IPS DF 4.7 (cell line): ENCODE data around the gene TREX2.

ENCODE experiments used
- DNase-seq: peaks from one replicate; pipeline ENCODE4 v3.0.0-alpha.2; 2013; ENCODE audit warnings: low spot score; ENCODE audit errors: extremely low read depth

TREX2 gene

DNA sequence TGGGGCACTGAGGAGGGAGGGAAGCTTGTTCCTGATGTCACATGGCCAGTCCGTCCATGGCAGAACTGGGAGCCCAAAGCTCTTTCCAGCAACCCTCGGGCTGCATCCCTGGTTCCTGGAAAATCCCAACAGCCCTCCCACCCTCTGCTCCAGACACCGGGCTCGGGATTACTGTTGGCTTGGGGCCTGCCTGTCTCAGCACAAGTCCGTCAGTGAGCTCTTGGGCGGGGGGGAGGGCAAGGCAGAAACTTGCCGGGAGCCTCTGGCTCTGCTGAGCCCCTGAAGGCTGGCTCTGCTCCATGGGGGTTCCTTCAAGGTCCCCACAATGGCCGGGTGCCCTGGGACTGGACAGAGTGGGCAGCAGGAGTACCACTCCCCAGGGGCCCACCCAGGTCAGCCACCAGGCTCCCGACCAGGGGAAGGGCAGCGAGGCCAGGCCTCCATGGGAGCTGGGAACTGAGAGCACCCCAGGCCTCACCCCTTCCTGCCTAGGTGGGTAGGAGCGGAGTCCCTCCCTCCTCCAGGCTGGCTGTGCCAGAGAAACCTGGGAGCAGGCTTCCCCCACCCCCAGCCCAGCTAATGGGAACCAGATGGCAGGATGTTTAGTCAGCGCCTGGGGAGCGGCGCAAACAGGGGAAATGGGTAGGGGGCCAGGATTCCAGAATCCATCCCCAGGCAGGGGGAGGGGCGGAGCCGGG lies 31.0 kb upstream of the TREX2 start:
- no peak for DNase-seq

DNA sequence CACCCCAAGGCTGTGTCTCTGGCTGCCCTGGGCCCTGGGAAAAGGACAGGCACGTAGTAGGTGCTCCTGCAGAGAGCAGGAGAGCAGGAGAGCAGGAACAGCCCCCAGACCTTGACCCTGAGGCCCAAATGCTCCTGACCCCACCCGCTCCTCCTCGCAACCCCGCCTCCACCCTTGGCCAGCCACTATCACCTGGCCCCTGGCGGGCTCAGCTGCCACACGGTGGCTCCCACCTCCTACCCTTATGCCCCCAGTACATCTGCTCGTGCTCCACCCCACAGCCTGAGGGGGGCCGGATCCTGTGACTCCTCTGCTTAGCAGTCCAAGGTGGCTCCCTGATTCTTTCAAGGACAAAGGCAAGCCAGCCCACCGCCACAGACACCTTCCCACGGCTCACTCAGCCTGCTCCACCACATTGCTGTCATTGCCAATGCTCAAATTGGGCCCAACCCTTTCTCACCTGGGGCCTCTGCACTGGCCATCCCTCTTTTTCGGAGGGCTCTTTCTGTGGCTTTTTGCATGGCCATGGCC lies 30.0 kb upstream of the TREX2 start:
- no peak for DNase-seq

DNA sequence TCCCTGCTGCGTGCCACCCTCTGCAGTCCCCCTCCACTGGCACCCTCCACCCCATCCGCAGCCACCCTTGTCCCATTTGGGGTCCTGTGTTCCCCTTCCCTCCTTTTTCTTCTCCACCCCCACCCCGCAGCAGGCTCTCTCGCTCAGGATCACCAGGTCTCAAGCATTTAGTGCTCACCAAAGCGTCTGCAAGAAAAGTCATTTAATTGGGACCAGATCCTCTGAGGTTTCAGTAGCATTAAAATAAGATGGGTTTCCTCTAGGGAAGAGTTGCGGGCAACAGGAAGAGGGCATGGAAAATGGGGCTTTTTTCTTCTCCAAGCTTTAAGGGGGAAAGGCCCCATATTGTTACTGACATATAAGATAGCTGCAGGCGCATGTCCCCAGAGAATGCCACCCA lies 29.4 kb upstream of the TREX2 start:
- no peak for DNase-seq

- no peak for DNase-seq
These were observed 28.9 kb upstream of the TREX2 start for GRCh38 chrX:153474718-153475117.

DNA sequence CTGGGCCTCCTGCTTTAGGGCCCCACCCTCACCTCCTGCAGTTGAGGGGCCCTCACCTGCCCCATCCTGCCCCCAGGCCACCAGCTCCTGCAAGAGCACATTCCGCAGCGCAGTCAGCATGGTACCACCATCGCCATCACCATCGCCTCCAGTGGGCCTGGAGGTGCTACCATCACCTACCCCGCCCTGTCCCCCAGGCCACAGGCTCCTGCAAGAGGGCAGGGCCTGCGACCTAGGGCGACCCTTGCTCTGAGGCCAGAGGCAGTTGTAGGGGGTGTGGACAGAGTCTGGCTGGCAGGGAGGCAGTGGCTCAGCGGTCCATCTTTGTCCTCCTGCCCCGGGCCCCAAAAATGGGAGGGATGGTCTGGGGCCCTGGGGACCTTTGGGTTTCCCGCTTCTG lies 28.4 kb upstream of the TREX2 start:
- no peak for DNase-seq

DNA sequence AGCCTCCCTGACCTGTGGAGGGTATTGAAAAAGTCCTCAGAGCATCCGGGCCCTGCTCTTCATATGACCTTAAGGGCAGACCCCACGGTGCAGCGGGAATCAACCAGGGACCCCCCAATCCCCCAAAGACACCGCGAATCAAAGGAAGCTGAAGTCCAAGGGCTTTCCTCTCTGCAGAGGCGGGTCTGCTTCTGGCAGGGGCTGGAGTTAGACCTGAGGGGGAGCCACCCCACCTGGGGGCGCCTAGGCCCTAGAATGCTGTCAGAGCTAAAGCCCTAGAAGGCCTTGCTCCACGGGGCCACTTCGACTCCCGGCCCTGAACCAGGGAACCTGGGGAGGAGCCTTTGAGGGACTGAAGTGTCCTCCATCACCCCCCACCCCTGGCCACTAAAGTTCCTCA lies 27.3 kb upstream of the TREX2 start:
- no peak for DNase-seq

DNA sequence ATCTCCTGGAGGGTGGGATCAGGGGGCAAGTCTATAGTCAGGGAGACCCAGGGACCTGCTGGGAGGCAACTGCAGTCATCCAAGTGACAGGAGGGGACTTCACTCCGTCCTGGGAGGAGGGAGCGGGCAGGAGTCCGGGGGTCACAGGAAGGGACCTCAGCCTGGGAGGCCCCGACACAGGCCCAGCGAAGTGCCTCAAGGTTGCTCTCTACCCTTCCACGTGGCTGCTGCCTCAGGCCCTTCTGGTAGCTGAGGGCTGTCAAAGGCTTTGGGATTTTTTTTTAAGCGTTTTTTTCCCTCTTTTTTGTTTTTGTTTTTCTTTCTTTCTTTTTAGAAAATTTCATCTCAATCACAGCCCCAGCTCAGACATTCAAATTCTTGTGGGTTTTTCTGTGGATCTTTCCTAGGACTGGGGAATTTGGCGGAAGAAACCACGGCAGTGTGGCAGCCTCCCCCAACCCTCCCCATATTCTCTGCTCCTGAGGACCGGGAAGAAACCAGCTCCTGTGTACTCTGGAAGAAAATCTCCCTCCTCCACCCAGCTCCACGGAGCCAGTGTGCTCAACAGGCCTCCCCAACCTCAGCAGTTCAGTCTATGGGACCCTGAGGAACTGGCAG lies 25.9 kb upstream of the TREX2 start:
- DNase-seq, result no peak

DNA sequence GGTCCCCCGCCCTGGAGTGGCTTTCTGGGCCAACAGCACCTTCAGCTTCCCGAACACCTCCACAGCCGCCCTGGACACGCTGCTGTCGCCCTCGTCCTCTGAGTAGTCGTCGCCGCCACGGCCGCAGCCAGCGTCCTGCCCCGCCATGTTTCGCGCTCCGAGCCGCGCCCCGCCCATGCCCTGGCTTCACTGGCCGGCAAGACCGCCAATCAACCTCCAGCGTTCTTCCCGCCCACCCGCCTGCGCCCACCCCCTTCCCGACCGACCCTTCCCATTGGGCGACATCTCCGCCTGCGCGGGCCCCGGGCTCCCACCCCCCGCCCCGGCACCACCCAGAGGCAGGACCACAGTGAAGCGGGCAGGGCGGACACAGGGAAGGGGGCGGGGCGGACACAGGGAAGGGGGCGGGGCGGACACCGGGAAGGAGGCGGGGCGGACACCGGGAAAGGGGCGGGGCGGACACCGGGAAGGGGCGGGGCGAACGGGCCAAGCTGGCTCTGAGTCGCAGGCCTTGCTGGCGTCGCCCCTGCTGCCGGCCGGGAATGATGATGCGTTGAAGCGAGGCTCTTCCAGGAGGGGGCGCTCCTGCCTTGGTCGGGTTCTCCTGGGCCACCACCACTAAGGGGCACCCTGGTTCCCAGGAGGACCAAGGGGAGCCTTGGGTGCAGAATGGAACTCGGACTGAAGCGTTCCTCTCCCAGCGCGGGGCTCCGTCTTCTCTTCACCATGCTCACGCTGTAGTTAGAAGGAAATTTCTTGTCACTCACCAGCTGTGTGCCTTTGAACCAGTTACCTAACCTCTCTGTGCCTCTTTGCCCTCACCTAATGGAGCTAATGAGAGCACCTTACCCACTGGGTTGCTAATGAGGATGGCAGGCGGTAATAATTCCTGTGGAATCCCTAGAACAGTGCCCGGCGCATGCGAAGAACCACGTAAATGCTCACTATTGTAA lies 24.8 kb upstream of the TREX2 start, which contains the start of gene HAUS7:
Gene HAUS7, minus strand, starts transcription at position 166 of the 953 bp plus-strand sequence. Its CDS starts 19 bp downstream, at position 147.
- DNase-seq, result no peak

- no peak for DNase-seq
These were observed 24.1 kb upstream of the TREX2 start for GRCh38 chrX:153469811-153470410.

DNA sequence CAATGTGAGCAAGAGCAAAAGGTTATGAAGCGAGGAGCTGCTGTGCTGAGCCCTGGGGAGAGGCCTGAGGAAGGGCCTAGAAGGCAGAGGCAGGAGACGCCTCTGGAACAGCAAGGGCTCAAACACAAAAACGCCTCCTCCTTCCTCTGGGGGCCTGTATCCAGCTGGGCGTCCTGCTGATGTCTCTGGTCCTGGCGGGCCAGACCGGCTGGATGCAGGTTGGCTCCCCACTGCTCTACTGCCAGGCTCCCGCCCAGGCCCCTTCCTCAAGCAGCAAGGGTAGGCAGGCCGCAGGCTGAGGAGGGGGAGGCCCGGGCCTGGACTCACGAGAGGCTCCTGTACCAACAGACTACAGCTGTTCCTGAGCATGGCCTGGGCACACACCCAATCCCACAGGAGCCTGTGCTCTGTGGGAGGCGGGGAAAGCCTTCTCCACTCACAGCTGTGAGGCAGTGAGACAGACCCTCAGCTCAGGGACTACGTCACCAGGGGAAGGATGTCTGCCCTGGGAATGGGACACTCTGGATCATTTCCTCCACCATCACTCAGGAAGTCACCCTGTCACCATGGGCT lies 22.2 kb upstream of the TREX2 start:
- DNase-seq, result no peak

GRCh38 chrX:153465691-153466380 lies 20.0 kb upstream of the TREX2 start:
- no peak for DNase-seq

GRCh38 chrX:153464116-153464515 lies 18.3 kb upstream of the TREX2 start:
- DNase-seq, result no peak

GRCh38 chrX:153463556-153463955 lies 17.7 kb upstream of the TREX2 start:
- no peak for DNase-seq

DNA sequence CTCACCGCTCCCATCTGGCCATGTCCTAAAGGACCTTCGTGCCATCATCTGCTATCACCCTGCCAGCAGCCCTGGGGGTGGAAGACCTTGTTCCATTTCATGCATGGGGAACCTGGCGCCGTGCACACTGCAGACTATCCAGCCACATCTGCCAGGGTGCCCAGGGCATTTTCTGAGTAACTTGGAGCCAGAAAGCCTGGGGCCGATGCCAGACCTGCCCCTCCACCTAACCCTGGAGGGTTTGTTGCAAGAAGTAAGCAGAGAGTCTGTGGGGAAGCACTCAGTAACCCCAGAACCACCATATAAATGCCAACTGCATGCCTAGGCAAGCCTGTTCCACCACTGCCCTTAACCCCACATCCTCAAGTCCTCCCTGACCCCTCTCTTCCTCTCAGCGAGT lies 17.2 kb upstream of the TREX2 start:
- no peak for DNase-seq

- no peak for DNase-seq
These were observed 16.4 kb upstream of the TREX2 start for GRCh38 chrX:153462291-153462690.

GRCh38 chrX:153460826-153461225 lies 15.0 kb upstream of the TREX2 start:
- no peak for DNase-seq

- DNase-seq, result no peak
These were observed 14.1 kb upstream of the TREX2 start for GRCh38 chrX:153459986-153460385.

GRCh38 chrX:153458476-153458875 lies 12.6 kb upstream of the TREX2 start:
- DNase-seq, result no peak

DNA sequence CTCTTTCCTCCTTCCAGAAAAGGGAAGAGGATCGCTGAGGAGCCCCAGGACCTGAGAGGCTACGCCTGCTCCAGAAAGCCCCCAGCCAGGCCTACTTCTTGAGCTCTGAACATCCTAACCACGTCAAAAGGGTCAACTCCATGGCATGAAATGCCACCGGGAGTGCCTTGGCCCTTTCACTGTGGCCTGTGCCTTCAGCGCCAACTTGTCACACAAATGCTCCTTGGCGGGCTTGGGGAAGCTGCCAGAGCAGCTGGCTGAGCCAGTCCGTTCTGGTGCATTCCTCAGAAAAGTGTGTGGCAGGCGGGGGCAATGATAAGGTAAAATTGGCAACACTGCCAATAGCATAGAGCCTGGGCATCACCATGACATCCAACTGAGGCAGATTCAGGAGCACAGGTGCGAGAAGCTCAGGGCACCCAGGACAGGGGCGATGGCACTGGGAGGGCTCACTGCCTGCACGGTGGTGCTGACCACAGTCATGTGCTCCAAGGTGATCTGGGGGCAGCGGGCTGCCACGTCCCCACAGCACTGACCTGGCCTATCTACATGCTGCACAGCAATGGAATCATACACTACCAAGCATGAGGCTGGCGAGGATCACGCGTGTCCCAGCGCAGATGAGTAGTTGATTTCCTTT lies 12.1 kb upstream of the TREX2 start:
- no peak for DNase-seq
